Smooth muscle cell (in vitro differentiated cells): ENCODE measurements around the gene TCERG1L. TPM values are rescaled to one million over a fixed set of nuclear protein-coding genes. Genes with fewer than 3 reads are reported as not detected.

Experiments used
- DNase-seq: peaks from one replicate; lab custom pipeline; 2025; ENCODE audit not compliant: unreplicated experiment; lab: John Stamatoyannopoulos, UW
- H2AFZ ChIP-seq: fragments of 200-600 bp; sonication (generic); 2 replicates; pipeline ENCODE4 v1.6.0; 2016; ENCODE audit warnings: antibody characterized with exemption, low read depth, mild to moderate bottlenecking
- H3F3A ChIP-seq: fragments of 200-600 bp; sonication (generic); 2 replicates; pipeline ENCODE4 v1.6.0; 2017; ENCODE audit warnings: antibody characterized with exemption, low read depth
- H3K27ac ChIP-seq: fragments of 200-600 bp; sonication (generic); 2 replicates; pipeline ENCODE4 v1.5.1; 2016; ENCODE audit warnings: low read depth, mild to moderate bottlenecking
- H3K27me3 ChIP-seq: fragments of 200-600 bp; sonication (generic); 2 replicates; pipeline ENCODE4 v1.6.1; 2016; ENCODE audit warnings: low read depth, mild to moderate bottlenecking
- H3K36me3 ChIP-seq: fragments of 200-600 bp; sonication (generic); 2 replicates; pipeline ENCODE4 v1.5.1; 2016; ENCODE audit warnings: low read depth
- H3K4me1 ChIP-seq: fragments of 200-600 bp; sonication (generic); 2 replicates; pipeline ENCODE4 v1.5.1; 2016; ENCODE audit warnings: low read depth
- H3K4me2 ChIP-seq: fragments of 200-600 bp; sonication (generic); 2 replicates; pipeline ENCODE4 v1.6.0; 2016; ENCODE audit warnings: mild to moderate bottlenecking
- H3K4me3 ChIP-seq: fragments of 200-600 bp; sonication (generic); 2 replicates; pipeline ENCODE4 v1.5.1; 2016; ENCODE audit warnings: mild to moderate bottlenecking
- H3K79me2 ChIP-seq: fragments of 200-600 bp; sonication (generic); 2 replicates; pipeline ENCODE4 v1.6.0; 2016; ENCODE audit warnings: low read depth, mild to moderate bottlenecking
- H3K9ac ChIP-seq: fragments of 200-600 bp; sonication (generic); 2 replicates; pipeline ENCODE4 v1.6.0; 2016; ENCODE audit warnings: low read depth
- H3K9me3 ChIP-seq: fragments of 200-600 bp; sonication (generic); replicated peaks from 2 replicates; pipeline ENCODE4 v1.5.1; 2016; ENCODE audit warnings: low read depth
- H4K20me1 ChIP-seq: fragments of 200-600 bp; sonication (generic); 2 replicates; pipeline ENCODE4 v1.6.0; 2016; ENCODE audit warnings: low read depth
- CTCF ChIP-seq: fragments of 200-600 bp; sonication (generic); IDR thresholded peaks from 2 replicates; pipeline ENCODE4 v1.5.1; 2017; ENCODE audit warnings: borderline replicate concordance, mild to moderate bottlenecking, antibody characterized with exemption; ENCODE audit not compliant: insufficient read depth, poor library complexity, severe bottlenecking
- WGBS: methylation state at CpG from one replicate; pipeline ENCODE4 v1.1.7; 2016; ENCODE audit warnings: low lambda C conversion rate; 5-methylcytosine and 5-hydroxymethylcytosine counted together
- polyA plus RNA-seq: library from polyadenylated mRNA; unstranded; fragments of >200 nt; fragmentation: Nextera tagmentation; extraction: Ambion mirVana; gene quantifications from 2 replicates; pipeline ENCODE4 v1.2.1, GENCODE V29; 2016
- total RNA-seq: library from RNA; depleted of rRNA; stranded (reverse); fragments of >200 nt; gene quantifications from 2 replicates; pipeline ENCODE4 v1.2.3, GENCODE V29; 2014

The TCERG1L gene
- total and polyA plus RNA-seq, 2 experiments from 2014 or later, result not detected

- Histone ChIP-seq H3K9ac (no peak overlapping the region), H3K4me3 (no peak overlapping the region), H3F3A (no peaks in the 10 kb centered on the region), H3K79me2 (no peaks in the 10 kb centered on the region), H3K27me3 (no peaks in the 10 kb centered on the region), H4K20me1 (no peaks in the 10 kb centered on the region), H3K36me3 (no peaks in the 10 kb centered on the region), H3K27ac (no peak overlapping the region), H3K4me2 (no peak overlapping the region), H3K9me3 (no peaks in the 10 kb centered on the region), H2AFZ (no peak overlapping the region), H3K4me1 (no peaks in the 10 kb centered on the region)
- TF ChIP-seq CTCF, result no peak
- no peak for DNase-seq
- 89% methylated on average over 2 of the region's 2 CpGs for WGBS
These were observed 99.4 kb downstream of the TCERG1L start for GRCh38 chr10:131211965-131212619.

GRCh38 chr10:131211559-131211958, 100.0 kb downstream of the TCERG1L start:
- no peaks in the 10 kb centered on the region for H3K36me3 ChIP-seq
- no peak for TF ChIP-seq CTCF
- 90% methylated on average over 9 of the region's 9 CpGs for WGBS

GRCh38 chr10:131211146-131211545, 100.4 kb downstream of the TCERG1L start:
- no peaks in the 10 kb centered on the region for H3K4me1 ChIP-seq
- no peak overlapping the region for H3K4me3 ChIP-seq
- H3K27me3 ChIP-seq, result no peaks in the 10 kb centered on the region
- H3K27ac ChIP-seq, result no peak overlapping the region
- WGBS, result 92% methylated on average over 10 of the region's 10 CpGs
- H3K4me2 ChIP-seq, result no peak overlapping the region
- TF ChIP-seq CTCF, result no peak
- no peaks in the 10 kb centered on the region for H3K36me3 ChIP-seq
- no peaks in the 10 kb centered on the region for H3F3A ChIP-seq
- H2AFZ ChIP-seq, result no peak overlapping the region
- H3K9ac ChIP-seq, result no peak overlapping the region
- no peak for DNase-seq
- no peaks in the 10 kb centered on the region for H3K9me3 ChIP-seq
- no peaks in the 10 kb centered on the region for H3K79me2 ChIP-seq
- no peaks in the 10 kb centered on the region for H4K20me1 ChIP-seq

More at GRCh38 chr10:131211559-131211958, 100.0 kb downstream of the TCERG1L start:
- no peaks in the 10 kb centered on the region for H3K4me1 ChIP-seq
- H3K79me2 ChIP-seq, result no peaks in the 10 kb centered on the region
- H3F3A ChIP-seq, result no peaks in the 10 kb centered on the region
- DNase-seq, result no peak
- H2AFZ ChIP-seq, result no peak overlapping the region
- H3K27me3 ChIP-seq, result no peaks in the 10 kb centered on the region
- H3K27ac ChIP-seq, result no peak overlapping the region
- no peak overlapping the region for H3K4me3 ChIP-seq
- H3K4me2 ChIP-seq, result no peak overlapping the region
- H3K9me3 ChIP-seq, result no peaks in the 10 kb centered on the region
- H3K9ac ChIP-seq, result no peak overlapping the region
- no peaks in the 10 kb centered on the region for H4K20me1 ChIP-seq

GRCh38 chr10:131210181-131210580, 101.3 kb downstream of the TCERG1L start:
- no peaks in the 10 kb centered on the region for H3K9me3 ChIP-seq
- H3K36me3 ChIP-seq, result no peaks in the 10 kb centered on the region
- no peak overlapping the region for H3K27ac ChIP-seq
- H4K20me1 ChIP-seq, result no peaks in the 10 kb centered on the region
- H3K27me3 ChIP-seq, result no peaks in the 10 kb centered on the region
- DNase-seq, result no peak
- TF ChIP-seq CTCF, result no peak
- no peak overlapping the region for H3K4me3 ChIP-seq
- no peak overlapping the region for H2AFZ ChIP-seq
- no peaks in the 10 kb centered on the region for H3F3A ChIP-seq
- H3K4me1 ChIP-seq, result no peaks in the 10 kb centered on the region
- no peak overlapping the region for H3K9ac ChIP-seq
- WGBS, result 96% methylated on average over 3 of the region's 3 CpGs
- H3K79me2 ChIP-seq, result no peaks in the 10 kb centered on the region
- no peak overlapping the region for H3K4me2 ChIP-seq
